H1 (cell line): ENCODE results near the gene CAVIN2. TPM values are rescaled to one million over a fixed set of nuclear protein-coding genes. Genes with fewer than 3 reads are reported as not detected.

Experiments
- CTCF ChIA-PET: fragments of 300-600 bp; sonication (Branson Sonifier 250); formaldehyde crosslinking; loops from one replicate; lab custom pipeline; 2021; ENCODE audit not compliant: partially characterized antibody; lab: Charles Lee
- POLR2A ChIA-PET: fragments of 300-600 bp; sonication (Branson Sonifier 250); formaldehyde crosslinking; loops from one replicate; lab custom pipeline; 2021; ENCODE audit warnings: inconsistent platforms; ENCODE audit not compliant: partially characterized antibody; lab: Charles Lee
- DNase-seq, 2 experiments: peaks; one replicate each; pipeline versions ENCODE4 v3.0.0 to v3.0.0-alpha.2; 2010 to 2022; ENCODE audit warnings: low spot score in 2 of 2, low read depth in 1 of 2, mixed read lengths in 1 of 2
- FAIRE-seq: peaks from 2 replicates; lab custom pipeline; 2011; peaks lifted over from hg19 to GRCh38; lab: Jason Lieb, UNC
- H2AFZ ChIP-seq: 2 replicates; pipeline ENCODE4 v1.8.1; 2012; ENCODE audit warnings: low read length, inconsistent platforms
- H2AK5ac ChIP-seq: 2 replicates; pipeline ENCODE4 v1.6.1; 2013; ENCODE audit warnings: low read depth, low read length
- H2BK120ac ChIP-seq: replicated peaks from 2 replicates; pipeline ENCODE3; 2013; ENCODE audit warnings: low read depth, low read length, inconsistent platforms
- H2BK12ac ChIP-seq: 2 replicates; pipeline ENCODE4 v1.6.1; 2013; ENCODE audit warnings: low read depth, low read length
- H2BK15ac ChIP-seq: 2 replicates; pipeline ENCODE4 v1.6.1; 2013; ENCODE audit warnings: low read length
- H2BK20ac ChIP-seq: 2 replicates; pipeline ENCODE4 v1.6.1; 2013; ENCODE audit warnings: low read length
- H2BK5ac ChIP-seq: 2 replicates; pipeline ENCODE4 v1.6.1; 2013; ENCODE audit warnings: low read depth, low read length
- H3K14ac ChIP-seq: 2 replicates; pipeline ENCODE4 v1.6.1; 2013; ENCODE audit warnings: inconsistent platforms; ENCODE audit not compliant: insufficient read length
- H3K18ac ChIP-seq: 2 replicates; pipeline ENCODE4 v1.6.1; 2013; ENCODE audit warnings: low read length; ENCODE audit errors: extremely low read depth
- H3K23ac ChIP-seq: 2 replicates; pipeline ENCODE4 v1.6.1; 2013; ENCODE audit warnings: inconsistent platforms; ENCODE audit not compliant: insufficient read length
- H3K23me2 ChIP-seq: 2 replicates; pipeline ENCODE4 v1.6.1; 2013; ENCODE audit warnings: low read depth, low read length
- H3K27ac ChIP-seq: 2 replicates; pipeline ENCODE4 v1.6.1; 2011; ENCODE audit warnings: low read depth, low read length, inconsistent platforms
- H3K27me3 ChIP-seq, 4 experiments: replicated peaks in 1 of 4; 1 replicate in 1 of 4; 2 replicates in 3 of 4; pipeline versions ENCODE4 v1.6.1 to v1.8.1; 2011 to 2013; ENCODE audit warnings: low read length in 3 of 4, mild to moderate bottlenecking in 3 of 4, inconsistent platforms in 2 of 4, mixed read lengths in 2 of 4, moderate library complexity in 1 of 4; ENCODE audit not compliant: control insufficient read depth in 3 of 4, insufficient read depth in 3 of 4; ENCODE audit errors: extremely low read depth in 1 of 4
- H3K36me3 ChIP-seq, 4 experiments: 2 replicates each; pipeline versions ENCODE4 v1.6.1 to v1.8.1; 2011 to 2013; ENCODE audit warnings: mild to moderate bottlenecking in 4 of 4, low read length in 3 of 4, moderate library complexity in 2 of 4, control low read depth in 1 of 4, inconsistent platforms in 1 of 4; ENCODE audit not compliant: insufficient read depth in 4 of 4, control insufficient read depth in 2 of 4
- H3K4ac ChIP-seq: replicated peaks from 2 replicates; pipeline ENCODE3; 2013; ENCODE audit warnings: low read length, low read depth, mixed read lengths, inconsistent platforms; ENCODE audit not compliant: insufficient read length
- H3K4me1 ChIP-seq, 4 experiments: replicated peaks in 1 of 4; 1 replicate in 1 of 4; 2 replicates in 3 of 4; pipeline versions ENCODE4 v1.6.1 to v1.8.1; 2011 to 2013; ENCODE audit warnings: low read length in 3 of 4, inconsistent platforms in 2 of 4, mixed read lengths in 1 of 4; ENCODE audit not compliant: insufficient read depth in 4 of 4, control insufficient read depth in 3 of 4
- H3K4me2 ChIP-seq, 2 experiments: 2 replicates each; pipeline versions ENCODE4 v1.6.1 to v1.8.1; 2011 to 2013; ENCODE audit warnings: low read depth in 2 of 2, low read length in 2 of 2, control low read depth in 1 of 2, inconsistent platforms in 1 of 2, mild to moderate bottlenecking in 1 of 2; ENCODE audit not compliant: insufficient read depth in 1 of 2
- H3K4me3 ChIP-seq, 4 experiments: fragments of 200-600, 300-600 bp in 1 of 4; sonication (generic), shearing (Covaris generic), sonication (Bioruptor Twin) in 1 of 4; 2 replicates each; pipeline versions ENCODE4 v1.5.1 to v1.8.1; 2011 to 2016; ENCODE audit warnings: low read length in 4 of 4, low read depth in 3 of 4, control low read depth in 2 of 4, inconsistent platforms in 2 of 4, mild to moderate bottlenecking in 2 of 4, mixed read lengths in 1 of 4, moderate library complexity in 1 of 4; ENCODE audit not compliant: insufficient read depth in 2 of 4; ENCODE audit errors: extremely low read depth in 1 of 4
- H3K56ac ChIP-seq: replicated peaks from 2 replicates; pipeline ENCODE3; 2013; ENCODE audit warnings: low read depth, mild to moderate bottlenecking, mixed read lengths, low read length, inconsistent platforms; ENCODE audit not compliant: insufficient read length
- H3K79me1 ChIP-seq: 2 replicates; pipeline ENCODE4 v1.6.1; 2013; ENCODE audit warnings: low read depth, low read length, control low read depth
- H3K79me2 ChIP-seq, 2 experiments: 2 replicates each; pipeline versions ENCODE4 v1.6.1 to v1.8.1; 2012 to 2013; ENCODE audit warnings: low read length in 2 of 2, mild to moderate bottlenecking in 2 of 2, inconsistent platforms in 1 of 2; ENCODE audit not compliant: insufficient read depth in 2 of 2, control insufficient read depth in 1 of 2
- H3K9ac ChIP-seq, 4 experiments: replicated peaks in 1 of 4; 1 replicate in 1 of 4; 2 replicates in 3 of 4; pipeline versions ENCODE4 v1.6.1 to v1.8.1; 2011 to 2013; ENCODE audit warnings: low read depth in 3 of 4, low read length in 3 of 4, control low read depth in 2 of 4, mild to moderate bottlenecking in 2 of 4, moderate library complexity in 2 of 4, inconsistent platforms in 1 of 4; ENCODE audit errors: extremely low read depth in 1 of 4
- H3K9me3 ChIP-seq, 2 experiments: 2 replicates each; pipeline versions ENCODE4 v1.6.1 to v1.8.1; 2012 to 2013; ENCODE audit warnings: mild to moderate bottlenecking in 2 of 2, moderate library complexity in 2 of 2, control low read depth in 1 of 2, inconsistent platforms in 1 of 2, low read depth in 1 of 2, low read length in 1 of 2, mixed read lengths in 1 of 2; ENCODE audit not compliant: insufficient read depth in 2 of 2
- H4K20me1 ChIP-seq, 2 experiments: replicated peaks in 1 of 2; 2 replicates each; pipeline versions ENCODE3 to v1.8.1; 2011 to 2013; ENCODE audit warnings: inconsistent platforms in 2 of 2, low read length in 2 of 2, mild to moderate bottlenecking in 1 of 2; ENCODE audit not compliant: insufficient read depth in 2 of 2, control insufficient read depth in 1 of 2
- H4K5ac ChIP-seq: 2 replicates; pipeline ENCODE4 v1.6.1; 2013; ENCODE audit warnings: low read length, low read depth, mixed read lengths, inconsistent platforms; ENCODE audit not compliant: insufficient read length
- H4K8ac ChIP-seq: 2 replicates; pipeline ENCODE4 v1.8.0; 2013; ENCODE audit warnings: mild to moderate bottlenecking, moderate library complexity, low read length, inconsistent platforms; ENCODE audit not compliant: insufficient read depth; ENCODE audit errors: extremely low read depth
- H4K91ac ChIP-seq: replicated peaks from 2 replicates; pipeline ENCODE3; 2013; ENCODE audit warnings: low read length, mixed read lengths, inconsistent platforms; ENCODE audit not compliant: insufficient read length
- CBX5 ChIP-seq: fragments of 300-800, 300-1000 bp; sonication (generic); IDR thresholded peaks from 2 replicates; pipeline ENCODE4 v1.7.1; 2016; ENCODE audit warnings: antibody characterized with exemption, low read length, low read depth
- EP300 ChIP-seq, 2 experiments: IDR thresholded peaks; 1 replicate in 1 of 2; 2 replicates in 1 of 2; pipeline ENCODE4 v1.6.1; 2011 to 2012; ENCODE audit warnings: low read depth in 2 of 2, low read length in 2 of 2, mild to moderate bottlenecking in 2 of 2, borderline replicate concordance in 1 of 2, inconsistent platforms in 1 of 2, moderate library complexity in 1 of 2
- TCF12 ChIP-seq: IDR thresholded peaks from 2 replicates; pipeline ENCODE4 v1.6.1; 2011; ENCODE audit warnings: low read depth, mild to moderate bottlenecking, low read length
- WGBS, 2 experiments: shearing (Covaris generic) in 1 of 2; methylation state at CpG; one replicate each; pipeline versions ENCODE4 v1.1.6 to v1.1.7; 2013 to 2015; ENCODE audit warnings: low lambda C conversion rate in 2 of 2, mixed read lengths in 2 of 2, inconsistent platforms in 1 of 2, low coverage in 1 of 2, missing lambda C conversion rate in 1 of 2; ENCODE audit not compliant: insufficient replicate concordance in 2 of 2, insufficient coverage in 1 of 2, insufficient read length in 1 of 2; ENCODE audit errors: extremely low coverage in 1 of 2, missing lambda C conversion rate in 1 of 2; 5-methylcytosine and 5-hydroxymethylcytosine counted together
- polyA plus RNA-seq, 7 experiments: library from polyadenylated mRNA; depleted of rRNA in 3 of 7; stranded (reverse) in 5 of 7; unstranded in 2 of 7; fragments of >200 nt in 5 of 7; fragments of 200-250 nt in 2 of 7; gene quantifications; 1 replicate in 5 of 7; 2 replicates in 1 of 7; 4 replicates in 1 of 7; pipeline versions ENCODE4 v1.2.1 to v1.2.3, GENCODE V29; 2011 to 2013; ENCODE audit warnings: missing spikeins in 2 of 7, mixed read lengths in 2 of 7
- total RNA-seq: library from RNA; stranded (reverse); fragmentation: NEBNext Ultra II Directional; extraction: Animal tissue kit (Norgen Biotek cat#: 25700); gene quantifications from 2 replicates; pipeline ENCODE4 v1.2.1, GENCODE V29; 2021

The CAVIN2 gene
- total and polyA plus RNA-seq, 2 of the 8 experiments (the other 6 are each of a cell fraction or from before 2014, with no cell fraction given): 0.03 TPM; not detected in 1

GRCh38 chr2:191853843-191854242 is 7.0 kb upstream of the CAVIN2 start:
- H2BK12ac ChIP-seq: no peak overlapping the region
- no peak overlapping the region for H2BK5ac ChIP-seq
- peaks cover 0 to 5% (median 2%) of the 10 kb centered on the region in 4 experiments; a peak in 4 of 7 replicates for H3K4me1 ChIP-seq
- peak overlapping the region; percentile 52; the same call in 1 of the 2 replicates for H2AFZ ChIP-seq
- no peak overlapping the region for H2BK20ac ChIP-seq
- H3K23ac ChIP-seq: no peak overlapping the region
- H3K9me3 ChIP-seq: no peaks in the 10 kb centered on the region
- no peaks in the 10 kb centered on the region for H3K79me1 ChIP-seq
- no peak overlapping the region for H2BK120ac ChIP-seq
- no peak overlapping the region for H3K9ac ChIP-seq
- H3K56ac ChIP-seq: no peak overlapping the region
- FAIRE-seq (no peak), DNase-seq (no peak)
- 91% methylated on average over 4 of the region's 4 CpGs; no CpG with 5 or more reads in 1 of the 2 experiments for WGBS, 2 experiments
- CTCF ChIA-PET: interaction anchor here (1.0 to 2.0 kb wide), 2 partner anchors 8 to 16 kb away, joined by 3 to 5 read pairs; no protein-coding TSS in a partner anchor
- H3K14ac ChIP-seq: no peak overlapping the region
- POLR2A ChIA-PET: no interaction called here
- H4K5ac ChIP-seq: no peak overlapping the region
- no peaks in the 10 kb centered on the region for H4K20me1 ChIP-seq
- H4K8ac ChIP-seq: no peak overlapping the region
- no peak overlapping the region for H2AK5ac ChIP-seq
- H4K91ac ChIP-seq: no peak overlapping the region
- H3K4ac ChIP-seq: no peak overlapping the region
- H3K27me3 ChIP-seq: no peaks in the 10 kb centered on the region
- no peaks in the 10 kb centered on the region for H3K36me3 ChIP-seq
- no peak overlapping the region for H3K27ac ChIP-seq
- no peak overlapping the region for H2BK15ac ChIP-seq
- no peaks in the 10 kb centered on the region for H3K79me2 ChIP-seq
- no peaks in the 10 kb centered on the region for H3K23me2 ChIP-seq
- no peak overlapping the region for H3K4me3 ChIP-seq
- no peak for TF ChIP-seq TCF12
- TF ChIP-seq CBX5: no peak
- no peak for TF ChIP-seq EP300 (IDR thresholded peaks at IDR 0.05; ENCODE audit: borderline replicate concordance in 1 of 2, low read depth in 2 of 2, low read length in 2 of 2)
- no peak overlapping the region for H3K18ac ChIP-seq
- H3K4me2 ChIP-seq: no peak overlapping the region
